Urothelium cell line (cell line): Measurements from ENCODE around the gene TRNT1.

Experiments
- DNase-seq: peaks from one replicate; pipeline ENCODE4 v3.0.0; 2011; ENCODE audit warnings: low spot score, mixed read lengths
- FAIRE-seq: peaks from 2 replicates; lab custom pipeline; 2011; peaks lifted over from hg19 to GRCh38; lab: Jason Lieb, UNC

The TRNT1 gene

DNA sequence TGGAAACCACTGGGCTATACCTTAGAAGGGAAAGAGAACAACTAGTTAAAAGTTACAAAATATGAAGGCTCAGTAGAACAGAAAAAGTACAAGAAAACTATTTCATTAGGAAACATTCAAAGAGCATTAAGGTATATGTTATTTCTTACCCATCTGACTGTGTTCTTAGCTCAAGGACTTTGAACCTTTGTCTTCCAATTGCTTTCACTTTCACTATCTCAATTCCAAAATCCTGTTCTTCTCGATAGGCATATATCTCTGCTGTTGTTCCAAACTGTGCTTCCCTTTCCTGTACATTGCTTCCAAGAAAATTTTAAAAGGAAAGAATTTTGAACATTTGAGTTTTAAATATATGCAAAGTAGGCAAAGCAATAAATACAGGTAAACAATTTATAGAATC is 45.9 kb downstream of the TRNT1 start:
- FAIRE-seq = no peak
- DNase-seq = no peak

DNA sequence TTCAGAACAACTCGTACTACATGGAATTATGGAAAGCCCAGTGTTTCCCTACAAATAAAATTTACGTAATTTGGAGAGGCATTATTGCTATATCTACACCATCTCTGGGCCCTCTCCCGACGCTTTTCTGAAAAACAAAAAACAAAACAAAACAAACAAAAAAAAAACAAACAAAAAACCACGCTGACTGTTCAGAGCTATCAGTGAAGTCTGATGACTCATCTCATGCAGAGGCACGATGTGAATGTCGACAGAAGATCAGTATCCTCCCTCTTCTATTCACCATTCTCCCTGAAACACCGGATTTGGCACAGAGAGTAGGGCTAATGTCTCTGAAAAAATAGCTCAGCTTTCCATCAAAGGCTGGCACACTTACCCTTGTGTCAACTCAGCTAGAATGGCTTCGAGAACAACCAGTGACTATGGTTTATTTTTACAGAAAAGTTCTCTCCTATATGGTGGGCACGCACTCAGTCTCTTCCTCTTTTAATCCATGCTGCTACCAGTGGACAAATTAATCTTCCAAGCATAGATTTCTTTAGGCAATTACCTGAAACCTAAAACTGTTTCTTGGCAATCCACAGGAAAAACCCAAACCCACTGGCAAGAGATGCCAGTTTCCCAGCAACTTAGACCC is 51.2 kb downstream of the TRNT1 start:
- no peak for FAIRE-seq

GRCh38 chr3:3178498-3179328 is 52.0 kb downstream of the TRNT1 start:
- FAIRE-seq (no peak), DNase-seq (no peak)

More for the DNA sequence above, 51.2 kb downstream of the TRNT1 start:
- DNase-seq = no peak

DNA sequence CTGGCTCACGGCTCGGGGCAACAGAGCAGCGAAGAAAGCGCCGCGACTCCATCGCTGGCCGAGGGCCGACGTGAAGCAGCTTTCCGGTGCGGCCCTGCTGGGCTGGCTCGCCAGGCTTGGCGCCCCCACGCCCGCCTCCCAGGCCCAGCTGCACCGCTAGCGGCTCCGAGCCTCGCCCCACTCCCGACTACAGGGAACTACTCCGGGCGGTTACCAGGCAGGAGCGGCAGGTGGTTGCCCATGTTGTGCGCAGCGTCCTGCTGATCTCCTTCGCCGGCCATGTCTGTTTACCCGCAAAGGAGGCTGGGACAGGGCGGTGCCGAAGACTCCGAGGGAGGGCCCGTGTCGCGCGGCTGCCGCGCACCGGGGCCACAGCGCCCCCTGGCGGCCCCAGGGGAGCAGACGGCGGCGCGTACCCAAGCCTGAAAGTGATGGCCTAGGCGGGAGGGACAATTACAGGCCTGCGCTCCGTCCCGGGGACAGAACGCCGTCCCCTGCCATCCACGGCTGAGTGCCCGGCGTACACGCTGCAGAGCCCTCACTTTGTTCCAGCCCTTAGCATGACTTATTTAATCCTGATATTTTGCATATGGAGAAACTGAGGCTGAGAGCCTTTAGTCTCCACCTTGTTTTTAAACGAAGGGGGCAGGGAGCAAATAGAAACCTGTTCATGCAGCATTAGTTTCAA is 52.8 kb downstream of the TRNT1 start, which contains the start of gene CRBN:
Gene CRBN, minus strand, starts transcription at position 285 of the 688 bp plus-strand sequence. Its CDS starts 4 bp downstream, at position 281.
- DNase-seq (peak; percentile 94), FAIRE-seq (peak; percentile 90)

DNA sequence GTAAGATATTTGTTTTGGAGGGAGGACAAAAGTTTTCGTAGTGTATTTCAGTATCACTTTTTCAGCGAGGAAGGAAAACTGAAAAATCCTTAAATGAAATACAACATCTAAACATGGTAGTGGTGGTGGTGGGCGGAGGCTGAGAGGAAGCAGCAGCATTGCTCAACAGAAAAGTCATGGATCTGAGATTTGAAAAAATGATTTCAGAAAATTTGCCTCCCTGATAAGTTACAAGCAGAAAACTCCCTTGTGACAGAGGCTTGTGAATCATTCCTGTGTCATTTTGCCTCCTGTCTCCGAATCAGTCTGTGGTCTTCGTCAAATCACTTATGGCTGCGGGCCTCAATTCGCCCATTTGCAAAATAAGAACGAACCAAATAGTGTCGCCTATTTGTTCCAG is 53.7 kb downstream of the TRNT1 start:
- no peak for DNase-seq

GRCh38 chr3:3184876-3185275 is 58.1 kb downstream of the TRNT1 start:
- DNase-seq (no peak), FAIRE-seq (no peak)

More for the DNA sequence above, 53.7 kb downstream of the TRNT1 start:
- FAIRE-seq = no peak

GRCh38 chr3:3189102-3189727 is 62.5 kb downstream of the TRNT1 start:
- no peak for FAIRE-seq
- no peak for DNase-seq

- DNase-seq (no peak), FAIRE-seq (no peak)
These were observed 63.2 kb downstream of the TRNT1 start for GRCh38 chr3:3189961-3190360.

- FAIRE-seq (no peak), DNase-seq (no peak)
These were observed 65.0 kb downstream of the TRNT1 start for GRCh38 chr3:3191675-3192285.

GRCh38 chr3:3192286-3192675 is 65.5 kb downstream of the TRNT1 start:
- DNase-seq (no peak), FAIRE-seq (no peak)

- FAIRE-seq (no peak), DNase-seq (no peak)
These were observed 68.1 kb downstream of the TRNT1 start for GRCh38 chr3:3194861-3195260.

DNA sequence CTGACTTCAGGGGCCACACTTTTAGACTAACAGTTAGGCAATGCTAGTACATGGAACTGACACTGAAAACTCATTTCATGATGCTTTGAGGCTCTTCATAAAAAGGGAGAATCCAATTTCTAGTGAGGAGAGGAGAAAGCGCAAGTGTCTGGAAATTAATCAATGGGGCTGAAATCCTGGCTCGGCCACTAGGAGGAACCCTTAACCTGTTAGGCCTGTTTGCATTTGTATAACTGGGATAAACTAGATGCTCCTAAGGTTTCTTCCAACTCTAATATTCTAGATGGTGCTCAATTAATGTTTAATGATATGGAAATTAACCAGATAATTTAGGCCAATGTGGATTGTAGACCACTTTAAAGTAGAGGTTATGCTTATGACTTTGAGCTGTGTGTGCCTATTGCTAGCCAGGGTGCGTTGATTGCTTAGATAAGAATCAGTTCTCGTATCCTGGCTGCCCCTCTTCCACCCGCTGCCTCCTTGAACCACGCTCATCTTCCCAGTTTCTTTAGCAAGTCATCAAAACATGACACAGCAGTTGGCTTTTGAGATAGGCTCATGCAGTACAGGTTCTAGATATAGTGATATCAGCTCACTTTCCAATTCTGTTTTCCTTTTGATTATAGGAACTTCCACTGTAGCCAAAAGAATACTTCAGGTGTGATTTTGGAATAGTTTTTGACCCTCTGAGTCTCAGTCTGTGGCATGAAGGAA is 69.6 kb downstream of the TRNT1 start:
- FAIRE-seq (no peak), DNase-seq (peak; percentile 37)
